Measurements from ENCODE around the gene MDFIC2.

MDFIC2 gene

DNA sequence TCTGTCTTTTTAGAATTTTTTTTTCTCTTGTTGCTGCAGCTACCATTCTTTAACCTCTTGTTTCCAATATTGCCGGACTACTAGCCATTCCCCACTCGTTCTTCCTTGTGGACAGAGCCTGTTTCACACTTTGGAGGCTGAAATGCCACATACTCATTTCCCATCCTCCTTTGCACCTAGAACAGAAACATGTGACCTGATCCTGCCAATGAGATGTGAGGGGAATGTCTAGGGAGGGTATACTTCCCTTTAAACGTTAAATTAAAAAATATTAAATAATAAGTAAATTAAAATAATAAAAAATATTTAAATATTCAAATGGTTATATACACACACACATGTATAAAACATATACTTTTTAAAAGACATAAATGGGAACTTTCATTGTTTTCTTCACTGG is 20.6 kb upstream of the MDFIC2 start:
- H3K36me3 ChIP-seq (ENCODE audit: control insufficient read depth in 4 of 4, insufficient read depth in 4 of 4, low read length in 3 of 4), result no peaks in the 10 kb centered on the region
- no CpG with 5 or more reads among the region's 3 CpGs for WGBS (ENCODE audit: insufficient coverage)
- CTCF ChIA-PET, result no interaction called here
- H3K4me3 ChIP-seq (ENCODE audit: control insufficient read depth in 1 of 7, extremely low read depth in 1 of 7, insufficient read depth in 4 of 7, low read depth in 2 of 7, low read length in 6 of 7), result no peak overlapping the region
- H3K27ac ChIP-seq (ENCODE audit: insufficient read depth in 1 of 2, low read depth in 1 of 2, low read length in 2 of 2, poor library complexity in 1 of 2, severe bottlenecking in 2 of 2), result no peak overlapping the region
- POLR2A ChIA-PET, result no interaction called here
- no peaks in the 10 kb centered on the region for H3K4me1 ChIP-seq (ENCODE audit: control extremely low read depth in 1 of 4, control insufficient read depth in 4 of 4, insufficient read depth in 4 of 4, low read length in 3 of 4)
- H3K9me3 ChIP-seq (ENCODE audit: control extremely low read depth in 1 of 5, control insufficient read depth in 4 of 5, insufficient read depth in 2 of 5, low read depth in 1 of 5, low read length in 4 of 5), result peaks cover 0 to 1% (median 0%) of the 10 kb centered on the region in 5 experiments
- H3K27me3 ChIP-seq (replicated peaks in 2 of 5; ENCODE audit: control insufficient read depth in 4 of 5, insufficient read depth in 5 of 5, low read length in 4 of 5), result no peaks in the 10 kb centered on the region
- DNase-seq, result no peak

DNA sequence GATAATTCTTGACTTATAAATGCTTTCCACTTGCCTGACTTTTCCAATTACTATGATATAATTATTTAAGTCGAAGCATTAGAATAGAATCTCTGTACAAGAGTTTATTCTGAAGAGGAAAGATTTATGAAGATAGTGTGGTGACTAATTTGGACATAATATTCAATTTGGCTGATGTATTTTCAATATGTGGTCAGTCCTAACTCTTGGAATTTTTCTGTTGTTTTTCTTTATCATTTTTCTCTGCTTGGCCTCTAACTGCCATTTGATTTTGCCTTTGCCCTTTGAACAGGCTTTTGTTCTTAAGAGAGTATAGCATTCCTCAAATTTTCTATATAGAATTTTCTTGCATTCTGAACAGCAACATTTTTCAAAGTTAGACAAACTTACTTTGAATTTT is 2.6 kb upstream of the MDFIC2 start:
- H3K4me1 ChIP-seq (ENCODE audit: control extremely low read depth in 1 of 4, control insufficient read depth in 4 of 4, insufficient read depth in 4 of 4, low read length in 3 of 4), result no peaks in the 10 kb centered on the region
- H3K4me3 ChIP-seq (ENCODE audit: control insufficient read depth in 1 of 7, extremely low read depth in 1 of 7, insufficient read depth in 4 of 7, low read depth in 2 of 7, low read length in 6 of 7), result no peak overlapping the region
- no peak overlapping the region for H3K27ac ChIP-seq (ENCODE audit: insufficient read depth in 1 of 2, low read depth in 1 of 2, low read length in 2 of 2, poor library complexity in 1 of 2, severe bottlenecking in 2 of 2)
- peaks cover 0 to 4% (median 0%) of the 10 kb centered on the region in 5 experiments for H3K27me3 ChIP-seq (replicated peaks in 2 of 5; ENCODE audit: control insufficient read depth in 4 of 5, insufficient read depth in 5 of 5, low read length in 4 of 5)
- H3K36me3 ChIP-seq (ENCODE audit: control insufficient read depth in 4 of 4, insufficient read depth in 4 of 4, low read length in 3 of 4), result no peaks in the 10 kb centered on the region
- POLR2A ChIA-PET, result no interaction called here
- peaks cover 0 to 1% (median 0%) of the 10 kb centered on the region in 5 experiments for H3K9me3 ChIP-seq (ENCODE audit: control extremely low read depth in 1 of 5, control insufficient read depth in 4 of 5, insufficient read depth in 2 of 5, low read depth in 1 of 5, low read length in 4 of 5)
- CTCF ChIA-PET, result no interaction called here
- WGBS (ENCODE audit: insufficient coverage), result no CpG with 5 or more reads among the region's 1 CpG
- DNase-seq, result no peak

DNA sequence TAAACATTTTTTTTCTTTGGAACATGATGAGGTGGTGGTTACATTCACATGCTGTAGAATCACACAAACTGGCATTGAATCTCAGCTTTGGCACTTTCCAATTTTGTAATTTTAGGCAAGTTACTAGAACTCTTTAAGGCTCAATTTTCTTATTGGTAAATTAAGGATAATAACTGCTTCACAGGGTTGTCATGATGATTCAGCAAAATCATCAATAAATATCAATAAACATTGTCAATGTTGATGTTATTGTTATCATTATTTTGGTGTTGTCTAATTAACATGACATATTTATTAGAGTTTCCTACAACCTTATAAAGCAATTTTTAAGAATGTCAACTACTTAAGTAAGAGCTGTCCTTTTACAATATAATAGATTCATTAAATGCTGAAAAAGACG is 1.6 kb downstream of the MDFIC2 start:
- POLR2A ChIA-PET, result no interaction called here
- no peak overlapping the region for H3K4me3 ChIP-seq (ENCODE audit: control insufficient read depth in 1 of 7, extremely low read depth in 1 of 7, insufficient read depth in 4 of 7, low read depth in 2 of 7, low read length in 6 of 7)
- H3K9me3 ChIP-seq (ENCODE audit: control extremely low read depth in 1 of 5, control insufficient read depth in 4 of 5, insufficient read depth in 2 of 5, low read depth in 1 of 5, low read length in 4 of 5), result no peaks in the 10 kb centered on the region
- DNase-seq, result no peak
- H3K27me3 ChIP-seq (replicated peaks in 2 of 5; ENCODE audit: control insufficient read depth in 4 of 5, insufficient read depth in 5 of 5, low read length in 4 of 5), result peaks cover 0 to 4% (median 0%) of the 10 kb centered on the region in 5 experiments
- no CpG with 5 or more reads among the region's 1 CpG for WGBS (ENCODE audit: insufficient coverage)
- CTCF ChIA-PET, result no interaction called here
- H3K27ac ChIP-seq (ENCODE audit: insufficient read depth in 1 of 2, low read depth in 1 of 2, low read length in 2 of 2, poor library complexity in 1 of 2, severe bottlenecking in 2 of 2), result no peak overlapping the region
- no peaks in the 10 kb centered on the region for H3K36me3 ChIP-seq (ENCODE audit: control insufficient read depth in 4 of 4, insufficient read depth in 4 of 4, low read length in 3 of 4)
- no peaks in the 10 kb centered on the region for H3K4me1 ChIP-seq (ENCODE audit: control extremely low read depth in 1 of 4, control insufficient read depth in 4 of 4, insufficient read depth in 4 of 4, low read length in 3 of 4)

DNA sequence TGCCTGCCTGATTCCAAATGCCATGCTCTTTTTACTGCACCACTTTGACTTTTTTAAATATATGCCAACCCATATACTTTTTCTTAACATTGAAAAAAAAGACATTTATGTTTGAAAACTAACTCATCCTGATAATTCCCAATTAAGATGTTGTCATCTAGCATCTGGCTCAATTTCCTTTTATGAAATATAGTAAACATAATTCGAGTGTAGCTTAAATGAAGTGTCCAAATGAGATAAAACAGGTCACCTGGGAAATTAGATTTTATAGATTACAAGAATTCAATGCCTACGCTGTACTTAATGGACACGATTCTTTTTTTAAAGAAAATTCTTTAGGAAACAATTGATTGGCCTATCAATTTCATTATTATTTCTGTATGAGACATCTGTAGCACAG is 2.8 kb downstream of the MDFIC2 start:
- Histone ChIP-seq H3K4me1 (ENCODE audit: control extremely low read depth in 1 of 4, control insufficient read depth in 4 of 4, insufficient read depth in 4 of 4, low read length in 3 of 4) (no peaks in the 10 kb centered on the region), H3K4me3 (ENCODE audit: control insufficient read depth in 1 of 7, extremely low read depth in 1 of 7, insufficient read depth in 4 of 7, low read depth in 2 of 7, low read length in 6 of 7) (no peak overlapping the region), H3K27me3 (replicated peaks in 2 of 5; ENCODE audit: control insufficient read depth in 4 of 5, insufficient read depth in 5 of 5, low read length in 4 of 5) (peaks cover 0 to 4% (median 0%) of the 10 kb centered on the region in 5 experiments), H3K27ac (ENCODE audit: insufficient read depth in 1 of 2, low read depth in 1 of 2, low read length in 2 of 2, poor library complexity in 1 of 2, severe bottlenecking in 2 of 2) (no peak overlapping the region), H3K36me3 (ENCODE audit: control insufficient read depth in 4 of 4, insufficient read depth in 4 of 4, low read length in 3 of 4) (no peaks in the 10 kb centered on the region), H3K9me3 (ENCODE audit: control extremely low read depth in 1 of 5, control insufficient read depth in 4 of 5, insufficient read depth in 2 of 5, low read depth in 1 of 5, low read length in 4 of 5) (no peaks in the 10 kb centered on the region)
- no peak for DNase-seq
- POLR2A ChIA-PET, result no interaction called here
- CTCF ChIA-PET, result no interaction called here
- no CpG with 5 or more reads among the region's 3 CpGs for WGBS (ENCODE audit: insufficient coverage)

DNA sequence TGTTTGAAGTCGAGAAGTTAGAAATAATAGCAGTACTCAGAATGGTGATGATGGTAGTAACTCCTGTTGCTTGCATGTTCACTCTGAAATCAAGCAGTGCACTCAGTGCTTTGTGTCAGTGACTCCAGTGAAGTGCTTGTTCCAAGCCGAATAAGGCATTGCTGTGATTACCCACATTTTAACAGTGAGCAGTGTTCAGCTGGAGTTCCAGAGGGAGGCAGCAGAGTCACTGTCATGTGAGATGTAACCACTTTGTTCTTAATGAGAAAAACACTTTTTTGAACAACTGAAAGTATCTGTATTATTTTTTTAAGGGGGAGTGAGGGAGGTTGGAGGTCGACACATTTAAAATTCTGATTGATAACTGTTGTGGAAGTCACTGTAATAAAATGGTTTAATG is 3.7 kb downstream of the MDFIC2 start:
- no peak overlapping the region for H3K27ac ChIP-seq (ENCODE audit: insufficient read depth in 1 of 2, low read depth in 1 of 2, low read length in 2 of 2, poor library complexity in 1 of 2, severe bottlenecking in 2 of 2)
- peak in 2 of 3 donors; percentile 0 for DNase-seq
- ChIA-PET CTCF (no interaction called here), POLR2A (no interaction called here)
- no peak overlapping the region for H3K4me3 ChIP-seq (ENCODE audit: control insufficient read depth in 1 of 7, extremely low read depth in 1 of 7, insufficient read depth in 4 of 7, low read depth in 2 of 7, low read length in 6 of 7)
- peaks cover 0 to 4% (median 0%) of the 10 kb centered on the region in 5 experiments for H3K27me3 ChIP-seq (replicated peaks in 2 of 5; ENCODE audit: control insufficient read depth in 4 of 5, insufficient read depth in 5 of 5, low read length in 4 of 5)
- H3K36me3 ChIP-seq (ENCODE audit: control insufficient read depth in 4 of 4, insufficient read depth in 4 of 4, low read length in 3 of 4), result no peaks in the 10 kb centered on the region
- no peaks in the 10 kb centered on the region for H3K4me1 ChIP-seq (ENCODE audit: control extremely low read depth in 1 of 4, control insufficient read depth in 4 of 4, insufficient read depth in 4 of 4, low read length in 3 of 4)
- H3K9me3 ChIP-seq (ENCODE audit: control extremely low read depth in 1 of 5, control insufficient read depth in 4 of 5, insufficient read depth in 2 of 5, low read depth in 1 of 5, low read length in 4 of 5), result no peaks in the 10 kb centered on the region
- WGBS (ENCODE audit: insufficient coverage), result 54% methylated on average over 2 of the region's 3 CpGs

DNA sequence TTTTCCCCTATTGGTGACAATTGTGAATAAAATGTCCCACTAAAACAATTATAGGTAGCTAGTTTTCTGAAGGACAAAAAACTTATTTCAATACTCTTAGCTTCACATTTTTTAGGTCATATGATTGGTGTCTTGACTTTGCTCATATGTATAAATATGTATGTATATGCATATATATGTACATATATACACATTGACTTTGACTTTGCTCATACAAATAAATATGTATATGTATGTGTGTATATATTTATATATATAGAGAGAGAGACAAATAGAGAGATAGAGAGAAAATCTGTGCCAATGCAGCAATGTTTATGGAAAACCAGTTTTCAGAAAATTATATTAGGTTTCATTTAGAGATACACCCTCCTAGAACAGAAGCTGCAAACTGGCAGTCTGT is 5.7 kb downstream of the MDFIC2 start:
- Histone ChIP-seq H3K9me3 (ENCODE audit: control extremely low read depth in 1 of 5, control insufficient read depth in 4 of 5, insufficient read depth in 2 of 5, low read depth in 1 of 5, low read length in 4 of 5) (no peaks in the 10 kb centered on the region), H3K4me3 (ENCODE audit: control insufficient read depth in 1 of 7, extremely low read depth in 1 of 7, insufficient read depth in 4 of 7, low read depth in 2 of 7, low read length in 6 of 7) (no peak overlapping the region), H3K27ac (ENCODE audit: insufficient read depth in 1 of 2, low read depth in 1 of 2, low read length in 2 of 2, poor library complexity in 1 of 2, severe bottlenecking in 2 of 2) (no peak overlapping the region), H3K4me1 (ENCODE audit: control extremely low read depth in 1 of 4, control insufficient read depth in 4 of 4, insufficient read depth in 4 of 4, low read length in 3 of 4) (no peaks in the 10 kb centered on the region), H3K36me3 (ENCODE audit: control insufficient read depth in 4 of 4, insufficient read depth in 4 of 4, low read length in 3 of 4) (no peaks in the 10 kb centered on the region), H3K27me3 (replicated peaks in 2 of 5; ENCODE audit: control insufficient read depth in 4 of 5, insufficient read depth in 5 of 5, low read length in 4 of 5) (peaks cover 0 to 4% (median 0%) of the 10 kb centered on the region in 5 experiments)
- ChIA-PET CTCF (no interaction called here), POLR2A (no interaction called here)
- DNase-seq, result no peak

DNA sequence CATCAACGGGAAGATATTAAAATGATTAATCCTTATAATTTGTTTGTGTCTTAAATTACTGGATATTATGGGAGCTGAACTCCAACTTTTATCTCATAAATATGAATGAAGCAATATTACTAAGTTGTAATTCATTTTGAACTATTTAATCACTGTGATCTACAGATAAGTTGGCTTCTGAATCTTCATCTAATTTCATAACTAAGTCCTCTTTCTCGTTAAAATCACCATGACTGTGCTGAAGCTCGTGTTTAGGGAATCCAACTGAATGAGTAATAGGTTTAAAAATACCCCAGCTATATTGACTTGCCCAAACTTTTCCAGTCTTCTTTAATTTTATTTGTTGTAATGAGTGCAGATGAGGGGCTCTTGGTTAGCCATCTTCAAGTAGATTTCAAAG is 14.1 kb downstream of the MDFIC2 start:
- no peak overlapping the region for H3K4me3 ChIP-seq (ENCODE audit: control insufficient read depth in 1 of 7, extremely low read depth in 1 of 7, insufficient read depth in 4 of 7, low read depth in 2 of 7, low read length in 6 of 7)
- H3K9me3 ChIP-seq (ENCODE audit: control extremely low read depth in 1 of 5, control insufficient read depth in 4 of 5, insufficient read depth in 2 of 5, low read depth in 1 of 5, low read length in 4 of 5), result no peaks in the 10 kb centered on the region
- no peak overlapping the region for H3K27ac ChIP-seq (ENCODE audit: insufficient read depth in 1 of 2, low read depth in 1 of 2, low read length in 2 of 2, poor library complexity in 1 of 2, severe bottlenecking in 2 of 2)
- ChIA-PET CTCF (no interaction called here), POLR2A (no interaction called here)
- H3K4me1 ChIP-seq (ENCODE audit: control extremely low read depth in 1 of 4, control insufficient read depth in 4 of 4, insufficient read depth in 4 of 4, low read length in 3 of 4), result no peaks in the 10 kb centered on the region
- H3K36me3 ChIP-seq (ENCODE audit: control insufficient read depth in 4 of 4, insufficient read depth in 4 of 4, low read length in 3 of 4), result no peaks in the 10 kb centered on the region
- no peak for DNase-seq
- WGBS (ENCODE audit: insufficient coverage), result no CpG with 5 or more reads among the region's 3 CpGs
- H3K27me3 ChIP-seq (replicated peaks in 2 of 5; ENCODE audit: control insufficient read depth in 4 of 5, insufficient read depth in 5 of 5, low read length in 4 of 5), result no peaks in the 10 kb centered on the region

DNA sequence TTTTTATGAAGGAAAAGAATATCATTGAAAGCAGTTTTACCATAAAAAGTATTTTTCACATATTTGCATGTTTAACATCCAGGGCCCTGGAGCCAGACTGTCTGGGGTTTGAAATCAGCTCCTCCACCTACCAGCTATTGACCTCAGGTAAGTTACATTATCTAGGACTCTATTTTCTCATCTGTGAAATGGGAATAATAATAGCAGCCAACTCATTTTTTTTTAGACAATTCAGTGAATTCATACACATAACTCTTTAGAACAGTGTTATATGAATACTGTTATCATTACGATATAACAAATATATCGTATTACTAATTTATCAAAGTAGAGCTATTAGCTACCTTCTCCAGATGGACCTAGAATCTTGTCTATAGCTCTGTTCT is 21.3 kb downstream of the MDFIC2 start:
- POLR2A ChIA-PET, result no interaction called here
- no peaks in the 10 kb centered on the region for H3K36me3 ChIP-seq (ENCODE audit: control insufficient read depth in 4 of 4, insufficient read depth in 4 of 4, low read length in 3 of 4)
- no peaks in the 10 kb centered on the region for H3K4me1 ChIP-seq (ENCODE audit: control extremely low read depth in 1 of 4, control insufficient read depth in 4 of 4, insufficient read depth in 4 of 4, low read length in 3 of 4)
- H3K27ac ChIP-seq (ENCODE audit: insufficient read depth in 1 of 2, low read depth in 1 of 2, low read length in 2 of 2, poor library complexity in 1 of 2, severe bottlenecking in 2 of 2), result no peak overlapping the region
- no peaks in the 10 kb centered on the region for H3K27me3 ChIP-seq (replicated peaks in 2 of 5; ENCODE audit: control insufficient read depth in 4 of 5, insufficient read depth in 5 of 5, low read length in 4 of 5)
- H3K9me3 ChIP-seq (ENCODE audit: control extremely low read depth in 1 of 5, control insufficient read depth in 4 of 5, insufficient read depth in 2 of 5, low read depth in 1 of 5, low read length in 4 of 5), result peaks cover 0 to 1% (median 0%) of the 10 kb centered on the region in 5 experiments
- CTCF ChIA-PET, result no interaction called here
- H3K4me3 ChIP-seq (ENCODE audit: control insufficient read depth in 1 of 7, extremely low read depth in 1 of 7, insufficient read depth in 4 of 7, low read depth in 2 of 7, low read length in 6 of 7), result no peak overlapping the region
- no peak for DNase-seq
- no CpG with 5 or more reads among the region's 2 CpGs for WGBS (ENCODE audit: insufficient coverage)

Data from common myeloid progenitor, CD34-positive (primary cell).